Stimulated activated CD4-positive, alpha-beta T cell treated with anti-CD3 and anti-CD28 coated beads, TNF-alpha, amount 100 ng/mL, for 24 hours (primary cell): ENCODE measurements around the gene RHBDL3.
"Not testable (repeated sequence)": the region's sequence is repeated elsewhere in the genome, so short reads cannot be mapped to it uniquely, and the experiment has no call there.

Experiments used
- DNase-seq, 3 experiments: peaks; one replicate each; pipeline ENCODE4 v3.0.0-alpha.2; 2020; ENCODE audit warnings: low read depth in 3 of 3

RHBDL3 gene

GRCh38 chr17:32289471-32290070 lies 23.9 kb downstream of the RHBDL3 start:
- DNase-seq, result no peak

- DNase-seq, result no peak
Observed at GRCh38 chr17:32292094-32292493, 26.5 kb downstream of the RHBDL3 start.

DNA sequence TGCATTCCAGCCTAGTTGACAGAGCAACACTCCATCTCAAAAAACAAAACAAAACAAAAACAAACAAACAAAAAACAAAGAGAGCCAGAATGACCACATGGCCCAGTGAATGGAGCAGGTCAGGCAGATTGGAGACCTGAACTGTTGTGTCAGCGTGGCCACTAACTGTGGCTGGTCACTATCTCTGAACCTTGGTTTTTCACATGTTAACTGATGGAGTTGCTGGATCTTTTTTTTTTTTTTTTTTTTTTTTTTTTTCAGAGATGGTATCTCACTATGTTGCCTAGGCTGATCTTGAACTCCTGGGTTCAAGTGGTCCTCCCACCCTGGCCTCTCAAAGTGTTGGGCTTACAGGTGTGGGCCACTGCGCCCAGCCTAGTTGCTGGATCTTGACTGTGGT lies 31.8 kb downstream of the RHBDL3 start:
- DNase-seq, result no peak

DNA sequence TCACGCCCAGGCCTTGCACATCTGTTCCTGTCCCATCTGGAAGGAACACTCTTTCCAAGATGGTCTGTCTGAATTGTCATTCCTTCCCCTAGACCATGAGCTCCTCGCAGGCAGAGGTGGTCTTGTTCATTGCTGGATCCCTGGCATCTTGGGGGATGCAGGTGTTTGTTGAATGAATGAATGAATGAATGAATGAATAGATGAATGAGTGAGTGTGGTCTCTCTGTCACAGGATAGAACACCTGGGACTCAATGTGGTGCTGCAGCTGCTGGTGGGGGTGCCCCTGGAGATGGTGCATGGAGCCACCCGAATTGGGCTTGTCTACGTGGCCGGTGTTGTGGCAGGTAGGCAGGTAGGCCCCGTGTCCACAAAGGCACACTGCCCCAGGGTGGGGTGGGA lies 32.2 kb downstream of the RHBDL3 start:
- no peak for DNase-seq

- DNase-seq, result no peak
Observed at GRCh38 chr17:32298298-32298697, 32.7 kb downstream of the RHBDL3 start.

GRCh38 chr17:32298721-32299579 lies 33.3 kb downstream of the RHBDL3 start:
- DNase-seq, result no peak

GRCh38 chr17:32299580-32300164 lies 34.0 kb downstream of the RHBDL3 start:
- DNase-seq, result no peak

- DNase-seq, result no peak
Observed at GRCh38 chr17:32302037-32302436, 36.4 kb downstream of the RHBDL3 start.

- DNase-seq, result no peak
Observed at GRCh38 chr17:32302860-32303649, 37.4 kb downstream of the RHBDL3 start.

DNA sequence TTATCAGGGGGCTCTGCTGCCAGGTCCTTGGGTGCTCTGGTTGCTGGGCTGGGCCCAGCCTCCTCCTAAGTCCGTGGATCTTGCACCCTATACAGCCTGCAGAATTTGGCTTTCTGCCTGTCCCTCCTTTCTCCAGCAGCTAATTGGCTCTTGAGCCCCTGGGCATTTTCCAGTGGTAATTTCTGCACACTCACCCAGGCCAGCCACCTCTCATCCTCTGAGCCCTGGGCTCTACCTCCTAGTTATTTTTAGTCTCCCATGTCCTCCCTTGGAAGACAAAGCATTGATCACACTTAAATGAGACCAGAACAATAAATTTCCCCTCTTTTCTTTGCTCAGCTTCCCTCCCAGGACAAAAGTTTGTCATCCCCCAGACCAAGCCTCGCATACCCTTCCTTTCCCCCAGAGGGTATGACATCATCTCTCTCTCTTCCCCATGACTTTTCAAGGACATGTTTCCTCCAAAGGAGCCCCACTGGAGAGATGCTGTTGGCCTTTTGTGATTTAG lies 38.2 kb downstream of the RHBDL3 start:
- no peak for DNase-seq

GRCh38 chr17:32305049-32305448 lies 39.4 kb downstream of the RHBDL3 start:
- DNase-seq, result no peak

DNA sequence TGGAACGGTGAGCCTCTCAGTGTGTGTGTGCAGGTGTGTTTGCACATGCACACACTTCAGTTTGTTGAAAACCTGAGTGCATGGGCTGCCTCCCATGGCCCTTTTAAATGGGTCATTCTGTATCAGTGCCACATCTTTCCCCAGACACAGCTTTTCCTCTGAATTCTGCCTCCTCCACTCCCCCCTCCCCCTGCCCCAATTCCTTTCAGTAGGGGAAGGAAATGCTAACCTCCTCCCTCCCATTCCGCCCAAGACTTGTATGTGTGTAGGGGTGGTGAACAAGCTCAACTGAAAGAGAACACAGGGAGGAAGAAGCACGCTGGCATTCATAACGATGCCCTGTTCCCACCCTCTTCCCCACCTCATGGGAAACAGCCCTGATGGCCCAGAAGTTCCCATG lies 42.0 kb downstream of the RHBDL3 start:
- no peak for DNase-seq

- DNase-seq, result no peak
Observed at GRCh38 chr17:32311028-32311536, 45.5 kb downstream of the RHBDL3 start.

DNA sequence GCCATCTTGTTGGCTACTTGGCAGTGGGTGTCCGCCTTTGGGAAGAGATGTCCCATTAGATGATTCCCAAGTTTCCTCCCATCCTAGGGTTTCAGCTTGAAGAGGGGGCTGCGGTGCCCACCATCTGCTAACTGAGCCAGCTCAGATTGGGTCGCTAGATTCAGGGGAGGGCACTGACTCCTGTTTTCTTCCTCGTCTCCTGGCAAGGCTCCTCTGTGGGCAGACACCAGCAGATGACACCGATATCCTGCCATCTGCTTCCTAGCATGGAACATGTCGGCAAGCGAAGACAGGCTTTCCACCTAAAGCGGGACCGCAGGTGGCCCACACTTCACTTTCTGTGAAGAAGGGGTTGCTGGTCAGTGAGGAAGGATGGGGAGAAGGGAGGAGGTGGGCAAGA lies 49.0 kb downstream of the RHBDL3 start:
- no peak for DNase-seq

- DNase-seq, result no peak
Observed at GRCh38 chr17:32315171-32315570, 49.5 kb downstream of the RHBDL3 start.

DNA sequence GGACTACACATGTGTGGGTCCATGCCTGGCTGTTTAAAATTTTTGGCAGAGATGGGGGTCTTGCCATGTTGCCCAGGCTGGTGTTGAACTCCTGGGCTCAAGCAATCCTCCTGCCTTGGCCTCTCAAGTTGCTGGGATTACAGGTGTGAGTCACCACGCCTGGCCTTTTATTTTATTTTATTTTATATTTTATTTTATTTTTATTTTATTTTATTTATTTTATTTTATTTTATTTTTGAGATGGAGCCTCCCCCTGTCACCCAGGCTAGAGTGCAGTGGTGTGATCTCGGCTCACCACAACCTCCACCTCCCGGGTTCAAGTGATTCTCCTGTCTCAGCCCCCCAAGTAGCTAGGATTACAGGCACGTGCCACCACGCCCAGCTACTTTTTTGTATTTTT lies 51.0 kb downstream of the RHBDL3 start:
- DNase-seq, result not testable (repeated sequence)

GRCh38 chr17:32317353-32317752 lies 51.7 kb downstream of the RHBDL3 start:
- DNase-seq, result no peak

DNA sequence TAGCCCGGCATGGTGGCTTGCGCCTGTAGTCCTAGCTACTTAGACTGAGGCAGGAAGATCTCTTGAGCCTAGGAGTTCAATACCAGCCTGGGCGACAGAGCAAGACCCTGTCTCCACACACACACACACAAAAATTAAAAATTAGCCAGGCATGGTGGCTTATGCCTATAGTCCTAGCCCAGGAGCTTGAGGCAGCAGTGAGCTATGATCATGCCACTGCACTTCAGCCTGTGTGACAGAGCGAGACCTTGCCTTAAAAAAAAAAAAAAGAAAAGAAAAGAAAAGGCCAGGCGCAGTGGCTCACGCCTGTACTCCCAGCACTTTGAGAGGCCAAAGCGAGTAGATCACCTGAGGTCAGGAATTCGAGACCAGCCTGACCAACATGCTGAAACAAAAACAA lies 52.4 kb downstream of the RHBDL3 start:
- DNase-seq, result no peak

- peak; percentile 57 to 82 (median 70) for DNase-seq
Observed at GRCh38 chr17:32319548-32319905, 53.9 kb downstream of the RHBDL3 start.

DNA sequence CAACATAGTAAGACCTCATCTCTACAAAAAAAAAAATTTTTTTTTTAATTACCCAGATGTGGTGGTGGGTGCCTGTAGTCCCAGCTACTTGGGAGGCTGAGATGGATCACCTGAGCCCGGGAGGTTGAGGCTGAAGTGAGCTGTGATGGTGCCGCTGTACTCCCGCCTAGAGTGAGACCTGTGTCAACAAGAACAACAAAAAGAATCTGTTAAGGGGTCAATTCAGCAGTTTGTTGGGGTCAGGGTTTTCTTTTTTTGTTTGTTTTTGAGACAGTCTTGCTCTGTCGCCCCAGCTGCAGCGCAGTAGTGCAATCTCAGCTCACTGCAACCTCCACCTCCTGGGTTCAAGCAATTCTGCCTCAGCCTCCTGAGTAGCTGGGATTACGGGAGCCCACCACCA lies 54.4 kb downstream of the RHBDL3 start:
- DNase-seq, result not testable (repeated sequence)

- no peak for DNase-seq
Observed at GRCh38 chr17:32320847-32321246, 55.2 kb downstream of the RHBDL3 start.

DNA sequence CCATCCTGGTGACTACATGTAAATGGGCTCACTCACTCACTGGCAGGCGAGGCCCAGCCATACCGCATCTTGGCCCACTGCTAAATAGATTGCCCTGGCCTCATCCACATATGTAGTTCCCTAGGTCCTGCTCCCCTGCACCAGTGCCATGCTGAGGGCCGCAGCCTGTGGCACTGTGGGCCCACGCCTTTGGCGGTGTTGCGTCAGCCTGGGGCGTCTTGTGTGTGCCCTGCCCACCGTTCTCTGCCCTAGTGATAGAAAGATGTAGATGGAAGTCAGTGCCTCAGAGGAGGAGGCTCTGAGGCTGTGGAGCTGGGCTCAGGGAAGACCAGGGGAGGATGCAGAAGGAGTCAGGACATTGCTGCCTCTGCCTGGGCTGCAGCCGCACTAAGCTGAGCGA lies 57.4 kb downstream of the RHBDL3 start:
- DNase-seq, result no peak
